ENCODE measurements around the gene PRDM16. TPM values are rescaled to one million over a fixed set of nuclear protein-coding genes. Genes with fewer than 3 reads are reported as not detected.

The PRDM16 gene
- total and polyA plus RNA-seq, 2 of the 8 experiments (the other 6 are each of a cell fraction or from before 2014, with no cell fraction given): 0.39 to 0.43 TPM

GRCh38 chr1:3105167-3105863, 36.3 kb downstream of the PRDM16 start:
- FAIRE-seq (peak; percentile 85), DNase-seq (ENCODE audit: low read depth in 1 of 2, low spot score in 2 of 2) (peak; percentile 51 to 80)
- Histone ChIP-seq H4K5ac (ENCODE audit: insufficient read length, low read depth, low read length) (no peak overlapping the region), H4K8ac (ENCODE audit: extremely low read depth, insufficient read depth, low read length) (peak overlapping the region; percentile 53), H3K18ac (ENCODE audit: extremely low read depth, low read length) (peak overlapping the region; percentile 19; the same call in 1 of the 2 replicates), H3K4me2 (ENCODE audit: insufficient read depth in 1 of 2, low read depth in 2 of 2, low read length in 2 of 2) (peak overlapping the region in 1 of 2 experiments; percentile 51; a peak in 3 of 4 replicates), H3K36me3 (ENCODE audit: control insufficient read depth in 2 of 4, insufficient read depth in 4 of 4, low read length in 3 of 4) (no peaks in the 10 kb centered on the region), H2BK5ac (ENCODE audit: low read depth, low read length) (no peak overlapping the region), H4K20me1 (replicated peaks in 1 of 2; ENCODE audit: control insufficient read depth in 1 of 2, insufficient read depth in 2 of 2, low read length in 2 of 2) (no peaks in the 10 kb centered on the region), H3K14ac (ENCODE audit: insufficient read length) (no peak overlapping the region), H3K27ac (ENCODE audit: low read depth, low read length) (no peak overlapping the region), H4K91ac (replicated peaks; ENCODE audit: insufficient read length, low read length) (peak overlapping the region; percentile 94), H3K4me1 (replicated peaks in 1 of 4; ENCODE audit: control insufficient read depth in 3 of 4, insufficient read depth in 4 of 4, low read length in 3 of 4) (peaks cover 0 to 28% (median 20%) of the 10 kb centered on the region in 4 experiments; a peak in 6 of 7 replicates), H3K9me3 (ENCODE audit: insufficient read depth in 2 of 2, low read depth in 1 of 2, low read length in 1 of 2) (peaks cover 10% of the 10 kb centered on the region in 2 experiments), H3K9ac (replicated peaks in 1 of 4; ENCODE audit: extremely low read depth in 1 of 4, low read depth in 3 of 4, low read length in 3 of 4) (no peak overlapping the region), H2BK15ac (ENCODE audit: low read length) (peak overlapping the region; percentile 98; the same call in 1 of the 2 replicates), H2BK12ac (ENCODE audit: low read depth, low read length) (peak overlapping the region; percentile 41; the same call in 1 of the 2 replicates), H3K23ac (ENCODE audit: insufficient read length) (no peak overlapping the region), H3K4ac (replicated peaks; ENCODE audit: insufficient read length, low read depth, low read length) (peak overlapping the region; percentile 60), H3K79me1 (ENCODE audit: low read depth, low read length) (no peaks in the 10 kb centered on the region), H2BK20ac (ENCODE audit: low read length) (peak overlapping the region; percentile 86; the same call in 1 of the 2 replicates), H2AFZ (ENCODE audit: low read length) (0 out of 2 replicates have a peak overlapping the region, but pooled peaks have one; percentile 68), H3K23me2 (ENCODE audit: low read depth, low read length) (no peaks in the 10 kb centered on the region), H2BK120ac (replicated peaks; ENCODE audit: low read depth, low read length) (no peak overlapping the region), H3K27me3 (replicated peaks in 1 of 4; ENCODE audit: control insufficient read depth in 3 of 4, extremely low read depth in 1 of 4, insufficient read depth in 3 of 4, low read length in 3 of 4) (peaks cover 0 to 4% (median 1%) of the 10 kb centered on the region in 4 experiments; a peak in 4 of 7 replicates), H3K79me2 (ENCODE audit: control insufficient read depth in 1 of 2, insufficient read depth in 2 of 2, low read length in 2 of 2) (no peaks in the 10 kb centered on the region), H3K56ac (replicated peaks; ENCODE audit: insufficient read length, low read depth, low read length) (no peak overlapping the region), H3K4me3 (ENCODE audit: extremely low read depth in 1 of 4, insufficient read depth in 2 of 4, low read depth in 3 of 4, low read length in 4 of 4) (no peak overlapping the region), H2AK5ac (ENCODE audit: low read depth, low read length) (no peak overlapping the region)
- ChIA-PET POLR2A (ENCODE audit: partially characterized antibody) (no interaction called here), CTCF (ENCODE audit: partially characterized antibody) (interaction anchor here (0.9 to 1.5 kb wide), 3 partner anchors 13 to 112 kb away, joined by 3 to 8 read pairs (median 3); no protein-coding TSS in a partner anchor)
- WGBS, 2 experiments (ENCODE audit: extremely low coverage in 1 of 2, insufficient coverage in 1 of 2, insufficient read length in 1 of 2, insufficient replicate concordance in 2 of 2, low coverage in 1 of 2, low lambda C conversion rate in 2 of 2, missing lambda C conversion rate in 1 of 2): 30% methylated on average over 23 of the region's 24 CpGs; no CpG with 5 or more reads in 1 of the 2 experiments
- TF ChIP-seq SP1 (IDR thresholded peaks at IDR 0.05; ENCODE audit: low read depth, low read length): 0 out of 2 replicates have a peak, but pooled peaks have one; percentile 23
- TF ChIP-seq E2F6 (IDR thresholded peaks at IDR 0.05): 0 out of 2 replicates have a peak, but pooled peaks have one; percentile 30
- TF ChIP-seq BCL11A (IDR thresholded peaks at IDR 0.05; ENCODE audit: low read depth in 2 of 2, low read length in 2 of 2): no peak
- TF ChIP-seq CTBP2 (IDR thresholded peaks at IDR 0.05; ENCODE audit: borderline replicate concordance, insufficient read depth, insufficient read length, low read length): peak; percentile 59
- peak; percentile 85 for TF ChIP-seq TEAD4 (IDR thresholded peaks at IDR 0.05; ENCODE audit: low read depth, low read length)
- 0 out of 2 replicates have a peak, but pooled peaks have one; percentile 24 for TF ChIP-seq MAX (IDR thresholded peaks at IDR 0.05)
- no peak for TF ChIP-seq USF2 (IDR thresholded peaks at IDR 0.05; ENCODE audit: low read length)

All from H1 (cell line).